LNCaP clone FGC (cell line): ENCODE measurements around the gene SGCA.

ENCODE experiments used
- DNase-seq: peaks from one replicate; pipeline ENCODE4 v3.0.0-alpha.2; 2011; ENCODE audit warnings: low read depth
- H3K4me3 ChIP-seq: 2 replicates; pipeline ENCODE4 v1.5.1; 2011; ENCODE audit warnings: mild to moderate bottlenecking, low read depth, low read length, control low read depth
- CTCF ChIP-seq: IDR thresholded peaks from 2 replicates; pipeline ENCODE4 v1.5.1; 2012; ENCODE audit warnings: mild to moderate bottlenecking; ENCODE audit not compliant: control insufficient read depth, insufficient read depth; ENCODE audit errors: extremely low read depth

SGCA gene

GRCh38 chr17:50219939-50220465 is 54.2 kb downstream of the SGCA start:
- H3K4me3 ChIP-seq = no peak overlapping the region
- no peak for DNase-seq

GRCh38 chr17:50220811-50221210 is 55.0 kb downstream of the SGCA start:
- H3K4me3 ChIP-seq = no peak overlapping the region
- DNase-seq = no peak
- no peak for TF ChIP-seq CTCF

More at GRCh38 chr17:50219939-50220465, 54.2 kb downstream of the SGCA start:
- TF ChIP-seq CTCF = no peak

- TF ChIP-seq CTCF = no peak
- no peak overlapping the region for H3K4me3 ChIP-seq
- no peak for DNase-seq
Observed at GRCh38 chr17:50221266-50221863, 55.6 kb downstream of the SGCA start.

- TF ChIP-seq CTCF = no peak
- no peak for DNase-seq
Observed at GRCh38 chr17:50221864-50222545, 56.2 kb downstream of the SGCA start.

GRCh38 chr17:50222922-50223321 is 57.1 kb downstream of the SGCA start:
- H3K4me3 ChIP-seq = no peak overlapping the region
- TF ChIP-seq CTCF = no peak
- no peak for DNase-seq

More at GRCh38 chr17:50221864-50222545, 56.2 kb downstream of the SGCA start:
- no peak overlapping the region for H3K4me3 ChIP-seq
